ENCODE results near the gene XYLB. TPM values are rescaled to one million over a fixed set of nuclear protein-coding genes. Genes with fewer than 3 reads are reported as not detected.
A peak's percentile ranks its signal among the peaks of the same experiment; 100 is the strongest.

Gene XYLB
- total and polyA plus RNA-seq, 4 experiments from 2014 or later = 0.22 to 0.61 (median 0.47) TPM

DNA sequence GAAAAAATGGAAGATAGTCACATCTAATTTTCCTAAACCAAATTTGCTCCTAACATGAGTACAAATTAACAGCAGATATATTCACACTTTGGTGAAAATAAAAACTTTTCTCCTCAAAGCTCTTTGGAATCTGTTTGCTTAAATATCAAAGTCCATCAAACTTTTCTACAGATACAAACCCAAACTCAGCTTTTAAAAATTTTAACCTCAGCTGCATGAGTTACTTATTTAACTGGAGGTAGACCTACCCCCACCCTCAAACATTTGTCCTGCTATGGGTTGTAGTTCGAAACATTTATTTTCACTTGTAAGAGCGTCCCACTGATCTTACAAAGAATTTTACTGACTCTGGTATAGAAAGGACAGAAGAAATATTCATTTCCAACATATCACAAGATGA lies 8.9 kb upstream of the XYLB start:
- DNase-seq = no peak
- Mint-ChIP-seq H3K27ac (no peak overlapping the region), H3K4me1 (no peaks in the 10 kb centered on the region), H3K9me3 (peaks cover 0 to 2% (median 0%) of the 10 kb centered on the region in 8 donors), H3K36me3 (no peaks in the 10 kb centered on the region), H3K4me3 (no peak overlapping the region), H3K27me3 (peaks cover 3 to 9% of the 10 kb centered on the region in 2 donors)
- Histone ChIP-seq H3K4me3 (ENCODE audit: low read length in 2 of 2) (no peak overlapping the region), H3K27ac (ENCODE audit: low read depth, low read length) (no peak overlapping the region), H3K36me3 (ENCODE audit: insufficient read depth, low read length) (no peaks in the 10 kb centered on the region), H3K27me3 (ENCODE audit: insufficient read depth, low read length) (no peaks in the 10 kb centered on the region), H3K9me3 (ENCODE audit: control insufficient read depth in 1 of 2, low read length in 2 of 2) (no peaks in the 10 kb centered on the region), H3K4me1 (ENCODE audit: insufficient read depth, low read length) (no peaks in the 10 kb centered on the region)
- intact Hi-C loops (cut with micrococcal nuclease) = no loop called here
- CTCF ChIA-PET (ENCODE audit: partially characterized antibody) = interaction anchor here (2.0 kb wide), 1 partner anchor 184 kb away, joined by 4 read pairs; no protein-coding TSS in a partner anchor
- POLR2A ChIA-PET (ENCODE audit: partially characterized antibody) = no interaction called here

DNA sequence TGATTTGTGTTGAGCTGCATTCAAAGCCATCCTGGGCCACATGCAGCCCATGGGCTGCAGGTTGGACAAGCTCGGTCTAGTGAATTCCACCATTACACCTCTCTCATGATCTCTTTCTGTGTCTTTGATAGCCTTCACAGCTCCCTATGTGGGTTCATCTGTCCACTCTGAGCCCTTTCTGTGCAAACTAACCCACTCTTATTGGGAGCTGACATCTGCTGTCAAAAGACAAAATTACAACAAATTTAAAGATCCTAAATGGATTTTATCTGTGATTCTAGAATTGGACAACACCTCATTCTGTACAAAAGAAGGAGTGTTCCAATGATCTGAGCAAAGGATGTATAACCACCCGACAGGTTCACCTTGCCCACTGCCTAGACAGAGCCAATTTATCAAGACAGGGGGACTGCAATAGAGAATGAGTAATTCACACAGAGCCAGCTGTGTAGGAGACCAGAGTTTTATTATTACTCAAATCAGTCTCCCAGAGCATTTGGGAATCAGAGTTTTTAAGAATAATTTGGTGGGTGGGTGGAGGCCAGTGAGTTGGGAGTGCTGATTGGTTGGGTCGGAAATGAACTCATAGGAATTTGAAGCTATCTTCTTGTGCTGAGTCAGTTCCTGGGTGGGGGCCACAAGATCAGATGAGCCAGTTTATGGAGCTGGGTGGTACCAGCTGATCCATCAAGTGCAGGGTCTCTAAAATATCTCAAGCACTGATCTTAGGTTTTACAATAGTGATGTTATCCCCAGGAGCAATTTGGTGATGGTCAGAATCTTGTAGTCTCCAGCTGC lies 2.6 kb upstream of the XYLB start:
- Mint-ChIP-seq H3K9me3 (peaks cover 0 to 2% (median 0%) of the 10 kb centered on the region in 8 donors), H3K36me3 (no peaks in the 10 kb centered on the region), H3K27me3 (peaks cover 0 to 3% of the 10 kb centered on the region in 2 donors), H3K4me1 (peaks cover 0 to 4% (median 3%) of the 10 kb centered on the region in 4 donors), H3K27ac (no peak overlapping the region), H3K4me3 (peak overlapping the region in 1 of 8 donors; percentile 25)
- intact Hi-C loops (cut with micrococcal nuclease) = no loop called here
- H3K36me3 ChIP-seq (ENCODE audit: insufficient read depth, low read length) = no peaks in the 10 kb centered on the region
- CTCF ChIA-PET (ENCODE audit: partially characterized antibody) = interaction anchor here (0.9 to 5.8 kb wide), 5 partner anchors 12 to 226 kb away, joined by 3 to 230 read pairs (median 4); partner anchors contain the start of gene EXOG
- peaks cover 17% of the 10 kb centered on the region for H3K4me1 ChIP-seq (ENCODE audit: insufficient read depth, low read length)
- POLR2A ChIA-PET (ENCODE audit: partially characterized antibody) = no interaction called here
- no peak overlapping the region for H3K27ac ChIP-seq (ENCODE audit: low read depth, low read length)
- H3K4me3 ChIP-seq (ENCODE audit: low read length in 2 of 2) = no peak overlapping the region
- H3K9me3 ChIP-seq (ENCODE audit: control insufficient read depth in 1 of 2, low read length in 2 of 2) = no peaks in the 10 kb centered on the region
- H3K27me3 ChIP-seq (ENCODE audit: insufficient read depth, low read length) = no peaks in the 10 kb centered on the region
- DNase-seq = no peak

DNA sequence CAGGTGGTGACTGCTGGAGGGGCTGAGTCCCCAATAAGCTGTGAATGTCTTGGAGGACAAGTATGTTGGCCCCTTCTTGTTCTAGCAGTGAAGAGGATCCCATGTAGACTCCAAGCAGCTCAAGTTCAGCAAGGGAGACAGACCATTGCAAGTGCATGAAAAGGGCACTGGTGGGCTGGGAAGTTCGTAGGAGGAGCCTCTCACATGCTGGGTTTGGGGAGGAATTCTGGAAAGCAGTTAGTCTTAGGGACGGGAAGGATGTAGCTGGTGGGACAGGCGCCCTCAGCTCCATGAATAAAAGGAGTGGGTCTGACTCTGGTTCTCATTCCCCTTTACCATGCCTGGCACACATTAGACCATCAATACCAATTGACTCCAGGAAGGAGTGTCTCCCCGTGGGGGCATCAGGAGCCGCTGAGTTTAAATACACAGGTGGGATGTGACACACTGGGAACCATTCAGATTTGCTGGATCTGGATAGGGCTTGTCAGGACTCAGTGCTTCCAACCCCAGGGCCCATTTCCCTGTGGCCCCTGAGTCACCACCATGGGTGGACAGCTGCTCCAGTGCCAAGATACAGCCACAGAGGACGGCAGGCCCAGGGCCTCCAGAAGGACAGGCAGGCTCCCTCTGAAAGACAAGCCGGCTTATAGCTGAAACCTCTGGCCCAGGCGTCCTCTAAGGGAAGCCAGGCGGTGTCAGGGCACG lies 552 bp upstream of the XYLB start:
- H3K4me3 Mint-ChIP-seq = peak overlapping the region; percentile 79 to 89 (median 82)
- H3K27ac Mint-ChIP-seq = peak overlapping the region in 1 of 7 donors; percentile 31
- peaks cover 0 to 2% (median 0%) of the 10 kb centered on the region in 8 donors for H3K9me3 Mint-ChIP-seq
- no peaks in the 10 kb centered on the region for H3K27me3 Mint-ChIP-seq
- intact Hi-C loops (cut with micrococcal nuclease) = loop anchor here (1.0 to 5.0 kb wide), 7 partner anchors 107 to 372 kb away; partner anchors contain the start of genes ACAA1, ACVR2B, EXOG and MYD88
- CTCF ChIA-PET (ENCODE audit: partially characterized antibody) = interaction anchor here (0.7 to 5.8 kb wide), 52 partner anchors 9 to 654 kb away, joined by 3 to 230 read pairs (median 5); partner anchors contain the start of genes ACAA1, ACVR2B, DLEC1 and EXOG
- H3K36me3 Mint-ChIP-seq = no peaks in the 10 kb centered on the region
- H3K4me3 ChIP-seq (ENCODE audit: low read length in 2 of 2) = peak overlapping the region in 1 of 2 donors; percentile 57
- peaks cover 17% of the 10 kb centered on the region for H3K4me1 ChIP-seq (ENCODE audit: insufficient read depth, low read length)
- POLR2A ChIA-PET (ENCODE audit: partially characterized antibody) = interaction anchor here (1.0 to 2.5 kb wide), 4 partner anchors 80 to 181 kb away, joined by 3 to 17 read pairs (median 8); partner anchors contain the start of gene OXSR1
- peaks cover 0 to 4% (median 3%) of the 10 kb centered on the region in 4 donors for H3K4me1 Mint-ChIP-seq
- no peaks in the 10 kb centered on the region for H3K27me3 ChIP-seq (ENCODE audit: insufficient read depth, low read length)
- H3K9me3 ChIP-seq (ENCODE audit: control insufficient read depth in 1 of 2, low read length in 2 of 2) = no peaks in the 10 kb centered on the region
- DNase-seq = no peak
- no peaks in the 10 kb centered on the region for H3K36me3 ChIP-seq (ENCODE audit: insufficient read depth, low read length)
- no peak overlapping the region for H3K27ac ChIP-seq (ENCODE audit: low read depth, low read length)

DNA sequence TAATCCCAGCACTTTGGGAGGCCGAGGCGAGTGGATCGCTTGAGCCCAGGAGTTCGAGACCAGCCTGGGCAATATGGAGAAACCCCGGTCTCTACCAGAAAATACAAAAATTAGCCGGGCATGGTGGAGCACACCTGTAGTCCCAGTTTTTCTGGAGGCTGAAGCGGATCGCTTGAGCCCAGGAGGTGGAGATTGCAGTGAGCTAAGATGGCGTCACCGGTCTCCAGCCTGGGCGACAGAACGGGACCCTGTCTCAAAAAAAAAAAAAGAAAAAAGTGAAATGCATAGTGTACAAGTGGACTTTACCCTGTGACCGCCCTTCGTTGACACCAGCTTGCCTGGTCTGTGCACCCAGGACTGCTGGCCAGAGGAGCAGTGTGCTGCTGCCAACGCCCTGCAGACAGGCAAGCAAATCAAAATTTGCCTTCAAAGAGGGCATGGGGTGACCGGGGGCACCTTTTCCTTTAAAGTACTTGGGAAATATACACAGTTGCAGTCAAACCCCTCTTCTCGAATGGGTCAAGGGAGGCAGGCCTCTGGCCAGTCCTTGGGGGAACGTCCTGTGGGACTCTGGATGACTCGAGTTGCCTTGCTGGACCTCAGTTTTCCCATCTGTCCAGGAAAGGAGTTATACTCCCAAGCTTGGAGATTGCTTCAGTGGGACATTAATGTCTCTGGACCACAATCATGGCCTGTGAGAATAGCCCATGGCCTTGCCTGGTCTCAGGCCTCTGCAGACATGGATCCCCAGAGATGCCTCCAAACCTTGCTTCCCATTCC lies 1.0 kb downstream of the XYLB start:
- Histone ChIP-seq H3K36me3 (ENCODE audit: insufficient read depth, low read length) (no peaks in the 10 kb centered on the region), H3K4me3 (ENCODE audit: low read length in 2 of 2) (peak overlapping the region in 1 of 2 donors; percentile 11), H3K4me1 (ENCODE audit: insufficient read depth, low read length) (peaks cover 17% of the 10 kb centered on the region), H3K9me3 (ENCODE audit: control insufficient read depth in 1 of 2, low read length in 2 of 2) (no peaks in the 10 kb centered on the region), H3K27ac (ENCODE audit: low read depth, low read length) (no peak overlapping the region), H3K27me3 (ENCODE audit: insufficient read depth, low read length) (no peaks in the 10 kb centered on the region)
- Mint-ChIP-seq H3K36me3 (no peaks in the 10 kb centered on the region), H3K4me3 (peak overlapping the region in 7 of 8 donors; percentile 61 to 81 (median 75)), H3K27ac (peak overlapping the region in 2 of 7 donors; percentile 62 to 80), H3K4me1 (peaks cover 0 to 4% (median 3%) of the 10 kb centered on the region in 4 donors), H3K9me3 (no peaks in the 10 kb centered on the region), H3K27me3 (no peaks in the 10 kb centered on the region)
- CTCF ChIA-PET (ENCODE audit: partially characterized antibody) = interaction anchor here (1.0 to 5.8 kb wide), 25 partner anchors 8 to 371 kb away, joined by 4 to 230 read pairs (median 7); partner anchors contain the start of genes ACVR2B, DLEC1 and EXOG
- no peak for DNase-seq
- POLR2A ChIA-PET (ENCODE audit: partially characterized antibody) = interaction anchor here (1.2 to 2.5 kb wide), 3 partner anchors 118 to 183 kb away, joined by 3 to 17 read pairs (median 4); partner anchors contain the start of gene OXSR1
- intact Hi-C loops (cut with micrococcal nuclease) = loop anchor here (5.0 kb wide), 3 partner anchors 150 to 305 kb away; partner anchors contain the start of genes ACAA1, EXOG and MYD88

DNA sequence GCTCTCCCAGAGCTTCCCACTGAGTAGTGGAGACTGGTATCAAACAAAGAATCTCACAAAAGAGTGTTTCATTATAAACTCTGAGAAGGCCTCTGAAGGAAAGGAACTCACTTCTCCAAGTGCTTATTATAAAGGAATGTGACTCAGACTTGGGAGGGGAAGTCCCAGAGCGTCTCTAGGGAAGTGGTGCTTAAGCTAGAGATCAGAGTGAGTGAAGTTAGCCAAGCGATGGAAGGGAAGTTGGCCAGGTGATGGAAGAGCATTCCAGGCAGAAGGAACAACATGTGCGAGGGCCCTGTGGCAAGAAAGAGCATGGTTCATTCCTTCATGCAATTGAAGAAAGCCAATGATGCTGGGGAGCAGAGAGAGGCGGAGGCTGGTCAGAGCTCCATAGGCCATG lies 2.3 kb downstream of the XYLB start:
- Mint-ChIP-seq H3K36me3 (no peaks in the 10 kb centered on the region), H3K9me3 (no peaks in the 10 kb centered on the region), H3K27ac (no peak overlapping the region), H3K4me3 (no peak overlapping the region), H3K4me1 (peaks cover 0 to 4% (median 3%) of the 10 kb centered on the region in 4 donors), H3K27me3 (no peaks in the 10 kb centered on the region)
- H3K4me3 ChIP-seq (ENCODE audit: low read length in 2 of 2) = no peak overlapping the region
- intact Hi-C loops (cut with micrococcal nuclease) = loop anchor here (5.0 kb wide), 3 partner anchors 148 to 303 kb away; partner anchors contain the start of genes ACAA1, EXOG and MYD88
- no peak for DNase-seq
- no peaks in the 10 kb centered on the region for H3K9me3 ChIP-seq (ENCODE audit: control insufficient read depth in 1 of 2, low read length in 2 of 2)
- H3K27ac ChIP-seq (ENCODE audit: low read depth, low read length) = no peak overlapping the region
- no peaks in the 10 kb centered on the region for H3K27me3 ChIP-seq (ENCODE audit: insufficient read depth, low read length)
- ChIA-PET CTCF (ENCODE audit: partially characterized antibody) (interaction anchor here (1.1 to 3.6 kb wide), 4 partner anchors 25 to 148 kb away, joined by 3 to 21 read pairs (median 6); partner anchors contain the start of gene EXOG), POLR2A (ENCODE audit: partially characterized antibody) (no interaction called here)
- H3K4me1 ChIP-seq (ENCODE audit: insufficient read depth, low read length) = peaks cover 17% of the 10 kb centered on the region
- no peaks in the 10 kb centered on the region for H3K36me3 ChIP-seq (ENCODE audit: insufficient read depth, low read length)

DNA sequence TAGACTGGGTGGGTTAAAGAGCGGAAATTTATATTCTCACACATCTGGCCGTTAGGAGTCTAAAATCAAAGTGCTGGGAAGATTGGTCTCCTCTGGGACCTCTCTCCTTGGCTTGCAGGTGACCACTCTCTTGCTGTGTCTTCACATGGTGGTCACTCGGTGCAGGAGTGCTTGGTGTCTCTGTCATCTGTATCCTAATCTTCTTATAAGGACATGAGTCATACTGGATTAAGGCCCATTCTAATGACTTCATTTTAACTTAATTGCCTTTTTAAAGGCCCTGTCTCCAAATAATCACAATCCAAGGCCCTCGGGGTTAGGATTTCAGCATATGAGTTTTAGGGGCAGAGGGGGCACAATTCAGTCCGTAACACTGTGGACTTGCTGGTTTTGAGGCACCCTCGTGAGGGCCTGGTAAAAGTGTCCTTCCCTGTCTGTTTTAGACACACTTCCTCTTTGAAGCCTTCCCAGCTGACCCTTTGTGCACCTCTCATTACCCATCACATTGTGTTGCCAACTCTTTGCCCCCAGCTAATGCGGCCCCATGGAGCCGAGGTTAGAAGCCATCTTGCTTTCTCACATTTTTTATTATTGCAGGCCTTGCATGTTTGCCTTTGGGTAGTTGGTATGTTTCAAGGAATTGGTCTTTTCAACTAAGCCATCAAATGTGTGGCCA lies 3.2 kb downstream of the XYLB start:
- Mint-ChIP-seq H3K27ac (no peak overlapping the region), H3K27me3 (no peaks in the 10 kb centered on the region), H3K4me3 (no peak overlapping the region), H3K9me3 (no peaks in the 10 kb centered on the region), H3K36me3 (no peaks in the 10 kb centered on the region), H3K4me1 (peaks cover 0 to 4% (median 3%) of the 10 kb centered on the region in 4 donors)
- Histone ChIP-seq H3K9me3 (ENCODE audit: control insufficient read depth in 1 of 2, low read length in 2 of 2) (no peaks in the 10 kb centered on the region), H3K36me3 (ENCODE audit: insufficient read depth, low read length) (no peaks in the 10 kb centered on the region), H3K27ac (ENCODE audit: low read depth, low read length) (no peak overlapping the region), H3K4me3 (ENCODE audit: low read length in 2 of 2) (no peak overlapping the region), H3K27me3 (ENCODE audit: insufficient read depth, low read length) (no peaks in the 10 kb centered on the region), H3K4me1 (ENCODE audit: insufficient read depth, low read length) (peaks cover 17% of the 10 kb centered on the region)
- ChIA-PET POLR2A (ENCODE audit: partially characterized antibody) (no interaction called here), CTCF (ENCODE audit: partially characterized antibody) (interaction anchor here (1.4 kb wide), 2 partner anchors 131 to 147 kb away, joined by 5 to 6 read pairs; partner anchors contain the start of gene EXOG)
- no peak for DNase-seq
- intact Hi-C loops (cut with micrococcal nuclease) = loop anchor here (5.0 kb wide), 3 partner anchors 147 to 302 kb away; partner anchors contain the start of genes ACAA1, EXOG and MYD88

All from CD4-positive, alpha-beta memory T cell (primary cell).